ENCODE measurements around the gene OSBPL10.

DNA sequence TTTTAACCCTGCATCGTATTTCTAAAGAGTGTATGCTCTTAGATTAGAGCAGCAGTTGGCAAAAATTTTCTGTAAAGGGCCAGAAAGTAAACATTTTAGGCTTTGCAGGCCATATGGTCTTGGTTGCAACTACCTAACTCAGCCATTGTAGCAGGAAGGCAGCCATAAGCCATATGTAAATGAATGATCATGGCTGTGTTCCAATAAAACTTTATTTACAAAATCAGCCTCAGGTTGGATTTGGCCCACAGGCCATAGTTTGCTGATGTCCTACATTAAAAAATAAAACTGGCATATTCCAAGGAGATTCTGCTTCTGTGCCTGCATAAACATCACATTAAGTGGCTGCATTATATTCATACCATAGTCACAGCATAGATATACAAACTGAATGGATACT lies 313.5 kb downstream of the OSBPL10 start:
- TF ChIP-seq, protein P1, sequence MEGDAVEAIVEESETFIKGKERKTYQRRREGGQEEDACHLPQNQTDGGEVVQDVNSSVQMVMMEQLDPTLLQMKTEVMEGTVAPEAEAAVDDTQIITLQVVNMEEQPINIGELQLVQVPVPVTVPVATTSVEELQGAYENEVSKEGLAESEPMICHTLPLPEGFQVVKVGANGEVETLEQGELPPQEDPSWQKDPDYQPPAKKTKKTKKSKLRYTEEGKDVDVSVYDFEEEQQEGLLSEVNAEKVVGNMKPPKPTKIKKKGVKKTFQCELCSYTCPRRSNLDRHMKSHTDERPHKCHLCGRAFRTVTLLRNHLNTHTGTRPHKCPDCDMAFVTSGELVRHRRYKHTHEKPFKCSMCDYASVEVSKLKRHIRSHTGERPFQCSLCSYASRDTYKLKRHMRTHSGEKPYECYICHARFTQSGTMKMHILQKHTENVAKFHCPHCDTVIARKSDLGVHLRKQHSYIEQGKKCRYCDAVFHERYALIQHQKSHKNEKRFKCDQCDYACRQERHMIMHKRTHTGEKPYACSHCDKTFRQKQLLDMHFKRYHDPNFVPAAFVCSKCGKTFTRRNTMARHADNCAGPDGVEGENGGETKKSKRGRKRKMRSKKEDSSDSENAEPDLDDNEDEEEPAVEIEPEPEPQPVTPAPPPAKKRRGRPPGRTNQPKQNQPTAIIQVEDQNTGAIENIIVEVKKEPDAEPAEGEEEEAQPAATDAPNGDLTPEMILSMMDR (conservative IDR thresholded peaks at IDR 0.05; ENCODE audit: low read depth, low read length): no peak
- TF ChIP-seq EZH2 (IDR thresholded peaks at IDR 0.05; ENCODE audit: low read length, unreplicated experiment) (no peak), EZH2phosphoT487 (IDR thresholded peaks at IDR 0.05; ENCODE audit: borderline replicate concordance, low read length) (no peak)

Measured in PC-3 (cell line).